Ammon's horn (tissue), 1 donor: Measurements from ENCODE around the gene ANXA5.
"Not testable (repeated sequence)": the region's sequence is repeated elsewhere in the genome, so short reads cannot be mapped to it uniquely, and the experiment has no call there.

Experiments used
- DNase-seq: peaks from one replicate; pipeline ENCODE4 v3.0.0-alpha.2; 2016; ENCODE audit warnings: low spot score

Gene ANXA5

GRCh38 chr4:121677524-121677923 is 19.3 kb downstream of the ANXA5 start:
- DNase-seq, result no peak

GRCh38 chr4:121676345-121677075 is 20.3 kb downstream of the ANXA5 start:
- no peak for DNase-seq

GRCh38 chr4:121675715-121676114 is 21.1 kb downstream of the ANXA5 start:
- DNase-seq, result no peak

- DNase-seq, result no peak
These were observed 22.1 kb downstream of the ANXA5 start for GRCh38 chr4:121674696-121675095.

- no peak for DNase-seq
These were observed 22.6 kb downstream of the ANXA5 start for GRCh38 chr4:121674191-121674590.

- DNase-seq, result no peak
These were observed 27.6 kb downstream of the ANXA5 start for GRCh38 chr4:121669163-121669550.

- no peak for DNase-seq
These were observed 28.2 kb downstream of the ANXA5 start for GRCh38 chr4:121668368-121669162.

- DNase-seq, result no peak
These were observed 30.6 kb downstream of the ANXA5 start for GRCh38 chr4:121666091-121666679.

GRCh38 chr4:121665371-121665770 is 31.4 kb downstream of the ANXA5 start:
- no peak for DNase-seq

GRCh38 chr4:121662225-121662624 is 34.6 kb downstream of the ANXA5 start:
- no peak for DNase-seq

GRCh38 chr4:121660175-121660933 is 36.4 kb downstream of the ANXA5 start:
- not testable (repeated sequence) for DNase-seq

GRCh38 chr4:121658125-121658524 is 38.7 kb downstream of the ANXA5 start:
- no peak for DNase-seq

- DNase-seq, result peak; percentile 73
These were observed 40.5 kb downstream of the ANXA5 start for GRCh38 chr4:121656269-121656641.

- DNase-seq, result no peak
These were observed 41.2 kb downstream of the ANXA5 start for GRCh38 chr4:121655320-121656268.

- DNase-seq, result no peak
These were observed 42.0 kb downstream of the ANXA5 start for GRCh38 chr4:121654738-121655137.

- DNase-seq, result no peak
These were observed 42.8 kb downstream of the ANXA5 start for GRCh38 chr4:121653986-121654385.

- no peak for DNase-seq
These were observed 43.6 kb downstream of the ANXA5 start for GRCh38 chr4:121653214-121653613.

GRCh38 chr4:121651597-121651996 is 45.2 kb downstream of the ANXA5 start:
- no peak for DNase-seq

GRCh38 chr4:121650741-121651140 is 46.0 kb downstream of the ANXA5 start:
- no peak for DNase-seq

GRCh38 chr4:121648516-121648915 is 48.3 kb downstream of the ANXA5 start:
- no peak for DNase-seq
